ENCODE results near the gene KCTD5.
"Not testable (repeated sequence)": the region's sequence is repeated elsewhere in the genome, so short reads cannot be mapped to it uniquely, and the experiment has no call there.

KCTD5 gene

DNA sequence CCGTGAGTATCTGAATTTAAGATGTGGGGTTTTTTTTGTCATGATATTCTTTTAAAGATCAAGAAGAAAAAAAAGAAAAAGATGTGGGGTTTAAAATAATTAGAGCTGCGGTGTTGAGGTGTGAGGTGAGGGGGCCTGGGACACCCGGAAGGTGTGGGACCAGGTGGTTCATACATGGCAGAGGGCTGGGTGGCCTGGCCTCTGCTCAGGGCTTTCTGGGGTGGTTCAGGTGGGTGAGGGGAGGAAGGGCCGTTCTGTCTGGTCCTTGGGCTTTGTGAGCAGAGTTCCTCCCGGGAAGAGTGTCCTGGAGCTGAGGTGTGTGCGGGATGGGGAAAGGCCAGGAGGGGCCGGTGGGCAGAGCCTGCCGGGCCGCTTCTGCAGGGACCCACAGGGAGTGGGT lies 32.7 kb downstream of the KCTD5 start:
- no peak overlapping the region for H3K27ac Mint-ChIP-seq
- H3K4me3 Mint-ChIP-seq = no peak overlapping the region
- H3K9me3 Mint-ChIP-seq = no peaks in the 10 kb centered on the region

DNA sequence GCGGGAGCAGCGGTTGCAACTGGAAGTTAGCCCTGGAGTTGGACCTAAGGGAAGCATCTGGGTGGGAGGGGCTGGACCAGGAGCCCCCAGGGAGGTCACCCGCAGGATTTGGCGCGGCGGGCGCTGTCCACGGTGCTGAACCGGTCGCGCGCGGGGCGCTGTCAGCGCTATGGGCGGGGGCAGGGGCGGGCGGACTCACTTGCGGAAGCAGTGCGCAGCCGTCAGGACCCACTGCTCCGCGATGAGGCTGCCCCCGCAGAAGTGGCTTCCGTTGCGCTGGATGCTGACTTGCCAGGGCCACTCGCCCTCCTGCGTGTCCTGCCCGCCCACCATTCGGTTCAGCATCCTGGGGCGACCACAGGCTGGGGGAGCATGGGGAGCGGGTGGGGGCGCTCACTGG lies 33.2 kb downstream of the KCTD5 start:
- no peak overlapping the region for H3K27ac Mint-ChIP-seq
- H3K4me1 Mint-ChIP-seq (ENCODE audit: low read depth) = peaks cover 8% of the 10 kb centered on the region
- peak; percentile 79 for DNase-seq (ENCODE audit: low spot score)
- no peaks in the 10 kb centered on the region for H3K9me3 Mint-ChIP-seq
- no peak overlapping the region for H3K4me3 Mint-ChIP-seq
- H3K27me3 Mint-ChIP-seq (ENCODE audit: low read depth) = peaks cover 7% of the 10 kb centered on the region
- no peaks in the 10 kb centered on the region for H3K36me3 Mint-ChIP-seq (ENCODE audit: low read depth)

More for the DNA sequence above, 32.7 kb downstream of the KCTD5 start:
- no peak for DNase-seq (ENCODE audit: low spot score)
- Mint-ChIP-seq H3K27me3 (ENCODE audit: low read depth) (peaks cover 7% of the 10 kb centered on the region), H3K4me1 (ENCODE audit: low read depth) (peaks cover 8% of the 10 kb centered on the region), H3K36me3 (ENCODE audit: low read depth) (no peaks in the 10 kb centered on the region)

DNA sequence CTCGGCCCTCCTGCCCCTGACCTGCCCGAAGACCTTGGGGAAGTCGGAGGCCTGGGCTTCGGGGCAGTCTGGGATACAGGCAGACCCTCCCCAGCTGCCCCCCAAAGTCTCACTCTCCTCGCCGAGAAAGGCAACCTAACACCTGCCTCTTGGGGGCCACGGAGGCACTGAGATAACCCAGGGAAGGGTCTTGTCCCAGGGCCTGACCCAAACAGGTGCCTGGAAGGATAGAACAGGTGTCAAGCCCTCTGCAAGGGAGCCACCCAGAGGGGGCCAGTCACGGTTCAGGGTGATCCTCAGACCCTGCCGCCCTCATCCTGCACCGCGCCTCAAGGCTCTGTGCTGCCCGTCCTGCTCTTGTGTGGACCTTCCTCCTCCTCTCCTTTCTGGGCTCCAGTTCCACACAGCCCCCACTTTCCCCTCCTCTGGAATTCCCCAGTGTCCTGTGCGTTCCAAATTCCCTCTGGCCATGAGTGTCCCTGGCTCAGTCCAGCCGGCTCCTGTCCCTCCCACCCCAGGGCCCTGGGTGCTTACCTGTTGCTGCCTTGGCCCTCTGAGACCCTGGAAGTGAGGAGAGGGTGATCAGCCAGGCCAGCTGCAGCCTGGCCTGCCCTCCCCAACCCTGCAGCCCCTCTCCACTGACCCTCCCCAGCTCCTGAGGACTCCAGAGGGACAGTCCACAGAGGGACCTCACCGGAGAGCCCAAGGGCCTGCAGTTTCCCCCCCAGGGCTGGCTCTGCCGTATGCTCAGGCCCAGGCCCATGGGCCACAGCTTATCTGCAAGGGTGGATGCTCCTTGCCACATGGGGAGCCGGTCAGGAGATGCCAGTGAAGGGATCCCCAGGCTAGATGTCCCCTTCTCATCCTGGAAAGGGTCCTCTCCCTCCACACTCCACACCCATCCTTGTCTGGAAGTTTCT lies 33.9 kb downstream of the KCTD5 start:
- peaks cover 8% of the 10 kb centered on the region for H3K4me1 Mint-ChIP-seq (ENCODE audit: low read depth)
- no peaks in the 10 kb centered on the region for H3K9me3 Mint-ChIP-seq
- no peak for DNase-seq (ENCODE audit: low spot score)
- H3K4me3 Mint-ChIP-seq = peak overlapping the region; percentile 43
- peaks cover 7% of the 10 kb centered on the region for H3K27me3 Mint-ChIP-seq (ENCODE audit: low read depth)
- H3K27ac Mint-ChIP-seq = no peak overlapping the region
- no peaks in the 10 kb centered on the region for H3K36me3 Mint-ChIP-seq (ENCODE audit: low read depth)

DNA sequence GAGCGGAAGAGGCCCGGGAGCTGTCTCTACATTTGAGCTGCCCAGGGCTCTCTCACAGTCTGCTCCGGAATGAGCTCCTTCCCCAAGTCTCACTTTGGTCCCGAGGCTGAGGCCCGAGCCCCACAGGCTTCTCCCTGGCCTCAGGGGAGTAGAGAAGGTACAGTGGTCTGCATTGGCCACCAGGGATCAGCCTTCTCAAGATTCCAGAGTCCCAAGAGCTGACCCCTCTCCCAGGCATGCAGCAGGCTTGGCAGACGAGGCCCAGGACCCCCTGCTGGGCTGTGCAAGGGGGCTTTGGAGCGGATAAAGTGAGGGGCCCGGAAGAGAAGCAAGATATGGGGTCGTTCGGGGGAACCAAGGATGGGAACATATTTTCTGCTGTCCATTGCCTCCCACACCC lies 34.6 kb downstream of the KCTD5 start:
- Mint-ChIP-seq H3K27ac (no peak overlapping the region), H3K36me3 (ENCODE audit: low read depth) (no peaks in the 10 kb centered on the region), H3K4me3 (no peak overlapping the region), H3K4me1 (ENCODE audit: low read depth) (peaks cover 8% of the 10 kb centered on the region), H3K9me3 (no peaks in the 10 kb centered on the region), H3K27me3 (ENCODE audit: low read depth) (peaks cover 7% of the 10 kb centered on the region)
- DNase-seq (ENCODE audit: low spot score) = no peak

DNA sequence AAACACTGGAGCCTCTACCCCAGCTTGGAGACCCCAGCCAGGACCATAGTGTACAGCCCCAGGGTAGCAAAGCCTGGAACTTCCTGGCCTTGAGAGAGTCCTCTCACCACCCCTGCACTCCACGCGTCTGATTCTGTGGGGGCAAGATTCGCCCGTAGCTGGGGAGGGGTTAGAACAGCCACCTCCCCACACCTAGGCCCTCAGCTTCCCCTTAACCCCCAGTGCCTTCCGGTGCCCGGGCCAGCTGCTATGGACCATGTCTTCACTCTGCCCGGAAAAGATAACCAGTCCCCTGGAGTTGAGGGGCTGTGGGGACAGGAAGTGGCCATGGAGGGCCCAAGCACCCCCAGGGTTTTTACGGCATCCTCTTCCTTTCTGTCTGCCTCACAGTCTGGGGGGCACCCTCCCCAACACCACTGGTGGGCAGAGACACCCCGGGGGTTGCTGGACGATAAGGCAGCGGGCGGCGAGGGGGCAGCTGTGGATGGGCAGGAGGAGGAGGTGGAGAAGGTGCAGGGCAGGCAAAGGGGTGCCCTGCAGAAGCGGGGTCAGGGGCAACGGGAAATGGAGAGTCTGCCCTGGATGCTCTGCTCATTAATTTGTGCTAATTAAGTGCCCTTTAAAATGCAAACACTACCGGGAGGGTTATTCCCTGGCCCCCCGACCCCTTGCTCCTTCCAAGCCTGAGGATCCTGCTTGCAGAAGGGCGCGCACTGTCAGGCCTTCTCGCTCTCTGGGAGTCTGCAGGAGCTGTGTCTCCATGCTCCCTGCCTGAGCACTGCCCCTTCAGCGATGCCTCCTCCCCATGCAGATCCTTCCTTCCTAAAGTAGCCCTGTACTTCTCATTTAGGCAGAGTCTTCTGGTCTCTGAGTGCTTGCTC lies 35.3 kb downstream of the KCTD5 start:
- Mint-ChIP-seq H3K36me3 (ENCODE audit: low read depth) (no peaks in the 10 kb centered on the region), H3K4me1 (ENCODE audit: low read depth) (peaks cover 8% of the 10 kb centered on the region), H3K9me3 (no peaks in the 10 kb centered on the region), H3K4me3 (no peak overlapping the region), H3K27ac (no peak overlapping the region), H3K27me3 (ENCODE audit: low read depth) (peaks cover 7% of the 10 kb centered on the region)
- DNase-seq (ENCODE audit: low spot score) = no peak

DNA sequence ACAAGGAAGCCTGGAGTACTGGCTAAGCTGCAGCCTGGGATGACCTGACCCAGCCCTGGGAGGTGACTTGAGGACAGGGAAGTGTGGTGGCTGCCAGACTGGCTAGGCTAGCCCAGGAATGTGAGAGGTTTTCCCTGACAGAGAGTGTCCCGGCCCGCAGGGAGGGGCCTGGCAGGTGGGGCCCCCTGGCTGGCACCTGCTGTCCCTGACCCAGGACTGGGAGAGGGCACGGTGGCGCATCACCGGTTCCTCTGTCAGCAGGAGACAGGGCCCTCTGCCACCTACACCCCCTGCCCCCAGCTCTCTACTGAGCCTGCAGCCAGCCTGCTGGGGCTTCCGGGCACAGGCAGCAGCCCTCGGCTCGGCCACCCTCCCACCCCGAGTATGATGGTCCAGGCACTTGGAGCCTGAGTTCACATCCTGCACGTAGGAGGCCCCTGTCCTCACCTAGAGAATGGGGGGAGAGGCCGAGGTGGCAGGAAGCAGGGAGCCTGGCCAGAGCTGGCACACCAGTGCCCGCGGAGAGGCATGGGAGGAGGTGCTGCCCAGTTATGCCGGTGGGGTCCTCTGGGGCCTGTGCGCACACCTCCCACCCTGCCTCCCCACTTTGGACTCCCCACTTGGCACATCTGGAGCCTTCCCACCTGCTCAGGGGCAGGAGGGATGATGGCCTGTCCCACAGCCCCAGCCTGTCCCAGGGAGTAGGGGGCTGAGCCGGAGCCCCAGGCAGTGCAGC lies 37.2 kb downstream of the KCTD5 start:
- H3K27me3 Mint-ChIP-seq (ENCODE audit: low read depth) = peaks cover 10% of the 10 kb centered on the region
- no peaks in the 10 kb centered on the region for H3K36me3 Mint-ChIP-seq (ENCODE audit: low read depth)
- H3K4me1 Mint-ChIP-seq (ENCODE audit: low read depth) = peaks cover 8% of the 10 kb centered on the region
- peak overlapping the region; percentile 10 for H3K27ac Mint-ChIP-seq
- no peaks in the 10 kb centered on the region for H3K9me3 Mint-ChIP-seq
- no peak overlapping the region for H3K4me3 Mint-ChIP-seq
- DNase-seq (ENCODE audit: low spot score) = no peak

DNA sequence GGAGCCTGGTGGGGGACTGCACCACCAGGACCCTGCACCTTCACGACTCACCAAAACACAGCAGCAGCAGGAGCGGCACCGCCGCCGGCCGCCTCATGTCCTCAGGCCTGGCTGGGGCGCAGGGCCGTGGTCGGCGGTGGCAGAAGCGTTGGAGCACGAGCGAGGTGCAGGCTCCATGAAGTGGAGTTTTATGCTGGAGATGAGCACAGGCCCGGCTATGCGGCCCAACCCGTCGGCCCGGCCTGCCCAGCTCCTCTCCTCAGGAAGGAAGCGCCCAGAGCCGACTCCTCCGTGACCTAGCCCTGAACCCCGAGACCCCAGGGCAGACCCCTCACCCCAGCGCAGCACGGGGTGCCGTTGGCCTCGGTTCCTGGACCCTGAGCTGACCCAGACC lies 37.7 kb downstream of the KCTD5 start, which contains the start of gene PRSS27:
PRSS27 (minus strand) TSS at position 161 of the 394 bp plus-strand sequence; CDS start at position 97, 64 bp downstream.
- DNase-seq (ENCODE audit: low spot score) = no peak
- peak within 1 kb of the TSS; percentile 74 for H3K4me3 Mint-ChIP-seq
- peak within 1 kb of the TSS; percentile 83 for H3K27ac Mint-ChIP-seq
- H3K36me3 Mint-ChIP-seq (ENCODE audit: low read depth) = no peaks in the 10 kb centered on the region
- peaks cover 4% of the 10 kb centered on the region for H3K27me3 Mint-ChIP-seq (ENCODE audit: low read depth)
- H3K9me3 Mint-ChIP-seq = no peaks in the 10 kb centered on the region
- peaks cover 5% of the 10 kb centered on the region for H3K4me1 Mint-ChIP-seq (ENCODE audit: low read depth)

DNA sequence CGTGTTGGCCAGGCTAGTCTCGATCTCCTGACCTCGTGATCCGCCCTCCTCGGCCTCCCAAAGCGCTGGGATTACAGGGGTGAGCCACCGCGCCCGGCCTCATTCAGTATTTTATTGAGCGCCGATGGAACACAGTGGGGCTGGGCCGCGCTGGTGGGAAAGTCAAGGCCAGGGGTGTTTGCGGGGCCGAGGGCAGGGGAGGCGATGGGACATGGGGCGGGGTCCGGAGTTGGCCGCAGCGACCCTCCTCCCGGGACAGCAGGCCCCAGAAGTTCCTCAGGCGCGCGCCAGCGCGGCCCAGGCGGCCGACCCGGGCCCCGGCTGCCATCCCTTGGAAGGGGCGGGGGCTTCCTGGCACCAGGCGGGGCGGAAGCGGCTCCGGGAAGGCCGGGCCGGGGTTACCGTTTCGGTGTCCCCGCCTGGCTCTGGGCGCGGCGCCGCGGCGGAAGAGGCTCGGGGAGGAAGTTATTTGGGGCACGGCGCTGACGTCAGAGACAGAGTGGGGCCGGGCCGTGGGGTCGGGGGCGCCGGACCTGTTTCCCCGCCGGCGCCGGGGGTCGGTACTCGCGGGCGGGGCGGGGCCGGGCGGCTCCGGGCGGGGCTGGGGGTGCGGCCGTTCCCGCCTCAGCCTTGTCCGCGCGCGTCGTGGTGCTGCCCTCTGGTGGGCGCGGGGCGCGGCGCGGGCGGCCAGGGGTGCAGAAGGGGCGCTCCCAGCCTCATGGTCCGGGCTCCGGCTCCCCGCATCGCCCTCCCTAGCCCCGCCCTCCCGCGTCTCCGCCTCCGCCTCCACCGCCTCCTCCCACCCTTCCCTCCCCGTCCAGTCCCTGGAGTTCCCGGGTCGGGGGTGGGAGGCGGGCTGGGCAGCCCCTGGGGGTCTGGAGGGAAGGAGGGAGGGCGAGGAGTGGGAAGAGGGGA lies 38.7 kb downstream of the KCTD5 start:
- DNase-seq (ENCODE audit: low spot score) = peak; percentile 87
- Mint-ChIP-seq H3K4me1 (ENCODE audit: low read depth) (peaks cover 2% of the 10 kb centered on the region), H3K4me3 (peak overlapping the region; percentile 74), H3K27ac (peak overlapping the region; percentile 83), H3K36me3 (ENCODE audit: low read depth) (no peaks in the 10 kb centered on the region), H3K27me3 (ENCODE audit: low read depth) (peaks cover 3% of the 10 kb centered on the region), H3K9me3 (no peaks in the 10 kb centered on the region)

DNA sequence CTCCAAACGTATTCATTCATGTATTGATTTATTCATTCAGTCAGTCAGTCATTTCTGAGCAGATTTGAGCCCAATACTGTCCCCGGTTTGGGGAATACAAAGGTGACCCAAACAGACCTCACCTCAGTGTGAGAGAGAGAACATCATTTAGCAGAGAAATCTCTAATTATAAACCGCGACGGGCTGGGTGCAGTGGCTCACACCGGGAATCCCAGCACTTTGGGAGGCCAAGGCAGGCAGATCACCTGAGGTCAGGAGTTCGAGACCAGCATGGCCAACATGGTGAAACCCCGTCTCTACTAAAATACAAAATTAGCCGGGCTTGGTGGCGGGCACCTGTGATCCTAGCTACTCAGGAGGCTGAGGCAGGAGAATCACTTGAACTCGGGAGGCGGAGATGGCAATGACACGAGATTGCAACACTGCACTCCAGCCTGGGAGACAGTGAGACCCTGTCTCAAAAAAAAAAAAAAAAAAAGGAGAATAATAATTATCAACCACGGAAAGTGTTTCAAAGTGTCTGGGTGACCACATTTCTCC lies 39.4 kb downstream of the KCTD5 start:
- Mint-ChIP-seq H3K27ac (peak overlapping the region; percentile 31), H3K4me3 (peak overlapping the region; percentile 72)
- not testable (repeated sequence) for H3K9me3 Mint-ChIP-seq; H3K4me1 Mint-ChIP-seq (ENCODE audit: low read depth); DNase-seq (ENCODE audit: low spot score); H3K27me3 Mint-ChIP-seq (ENCODE audit: low read depth); H3K36me3 Mint-ChIP-seq (ENCODE audit: low read depth)

DNA sequence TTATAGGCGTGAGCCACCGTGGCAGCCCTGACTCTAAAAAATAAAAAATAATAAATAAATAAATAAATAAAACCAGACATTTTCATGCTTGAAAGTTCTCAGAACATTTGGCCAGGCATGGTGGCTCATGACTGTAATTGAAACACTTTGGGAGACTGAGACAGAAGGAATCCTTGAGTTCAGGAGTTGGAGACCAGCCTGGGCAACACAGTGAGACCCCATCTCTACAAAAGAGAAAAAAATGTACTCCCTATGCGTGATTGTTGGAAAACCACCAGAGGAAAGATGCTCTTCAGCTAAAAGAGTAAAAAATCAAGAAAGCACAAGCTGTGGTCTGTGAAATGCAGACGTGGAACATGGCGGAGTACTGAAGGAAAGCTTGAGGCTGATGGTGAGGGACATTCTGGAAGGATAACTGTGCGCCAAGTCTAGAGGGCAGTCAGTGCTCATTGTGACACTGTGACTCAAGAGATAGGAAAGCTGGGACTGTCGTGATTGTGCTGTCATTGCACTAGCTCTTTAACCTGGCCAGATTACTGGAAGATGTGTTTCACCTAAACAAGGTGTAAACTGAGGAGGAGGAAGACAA lies 41.9 kb downstream of the KCTD5 start:
- no peak overlapping the region for H3K27ac Mint-ChIP-seq
- H3K4me3 Mint-ChIP-seq = no peak overlapping the region
- H3K9me3 Mint-ChIP-seq = no peaks in the 10 kb centered on the region
- no peak for DNase-seq (ENCODE audit: low spot score)
- no peaks in the 10 kb centered on the region for H3K36me3 Mint-ChIP-seq (ENCODE audit: low read depth)
- H3K4me1 Mint-ChIP-seq (ENCODE audit: low read depth) = no peaks in the 10 kb centered on the region
- peaks cover 3% of the 10 kb centered on the region for H3K27me3 Mint-ChIP-seq (ENCODE audit: low read depth)

DNA sequence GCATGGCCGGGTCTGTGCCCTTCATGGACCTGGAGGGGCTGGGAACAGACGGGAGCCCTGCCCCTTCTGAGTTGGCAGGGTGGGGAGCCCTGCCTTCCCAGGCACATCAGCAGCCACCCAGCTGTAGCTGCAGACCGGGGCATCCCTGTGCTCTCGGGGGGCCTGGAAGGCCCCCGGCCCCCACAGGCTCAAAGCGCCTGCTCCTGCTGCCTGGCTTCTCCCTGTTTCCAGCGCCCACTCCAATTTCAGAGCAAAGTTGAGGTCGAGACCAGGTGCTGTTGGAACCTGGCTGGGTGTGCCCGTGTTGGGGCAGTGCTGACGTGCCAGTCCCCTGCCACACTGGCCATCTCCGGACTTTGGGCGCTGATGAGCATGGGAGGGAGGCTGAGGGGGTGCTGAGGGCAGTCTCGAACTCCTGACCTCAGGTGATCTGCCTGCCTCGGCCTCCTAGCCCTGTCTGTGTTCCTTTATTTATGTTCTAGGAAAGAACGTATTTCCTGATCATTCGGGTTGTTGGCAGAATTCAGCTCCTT lies 42.6 kb downstream of the KCTD5 start:
- Mint-ChIP-seq H3K36me3 (ENCODE audit: low read depth) (no peaks in the 10 kb centered on the region), H3K27me3 (ENCODE audit: low read depth) (peaks cover 3% of the 10 kb centered on the region), H3K4me1 (ENCODE audit: low read depth) (no peaks in the 10 kb centered on the region), H3K27ac (no peak overlapping the region), H3K9me3 (no peaks in the 10 kb centered on the region), H3K4me3 (no peak overlapping the region)
- no peak for DNase-seq (ENCODE audit: low spot score)

DNA sequence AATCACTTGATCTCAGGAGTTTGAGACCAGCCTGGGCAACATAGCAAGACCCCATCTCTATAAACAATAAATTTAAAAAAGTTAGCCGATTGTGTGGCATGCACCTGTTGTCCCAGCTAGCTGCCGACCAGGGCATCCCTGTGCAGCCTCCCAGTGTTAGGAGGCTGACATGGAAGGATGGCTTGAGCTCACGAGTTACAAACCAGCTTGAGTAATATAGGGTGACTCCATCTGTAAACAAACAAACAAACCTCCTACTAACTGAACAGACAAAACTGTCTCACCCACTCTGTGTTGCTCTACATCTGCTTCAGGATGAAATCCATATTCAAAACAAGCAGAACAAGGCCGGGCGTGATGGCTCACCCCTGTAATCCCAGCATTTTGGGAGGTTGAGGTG lies 44.6 kb downstream of the KCTD5 start:
- H3K27ac Mint-ChIP-seq = no peak overlapping the region
- no peak for DNase-seq (ENCODE audit: low spot score)
- peaks cover 3% of the 10 kb centered on the region for H3K27me3 Mint-ChIP-seq (ENCODE audit: low read depth)
- H3K4me3 Mint-ChIP-seq = no peak overlapping the region
- no peaks in the 10 kb centered on the region for H3K36me3 Mint-ChIP-seq (ENCODE audit: low read depth)
- no peaks in the 10 kb centered on the region for H3K9me3 Mint-ChIP-seq
- no peaks in the 10 kb centered on the region for H3K4me1 Mint-ChIP-seq (ENCODE audit: low read depth)

Data from T-helper 2 cell treated with Interferon-gamma antibody and Interleukin-4, amounts not matched to agents 5 μg/mL and 100 μg/mL, for 36 hours (primary cell).